Measurements from ENCODE around the gene TH. TPM values are rescaled to one million over a fixed set of nuclear protein-coding genes. Genes with fewer than 3 reads are reported as not detected.

Gene TH
- total and polyA plus RNA-seq, 2 of the 4 experiments (the other 2 are of a cell fraction): 0.10 TPM; not detected in 1

DNA sequence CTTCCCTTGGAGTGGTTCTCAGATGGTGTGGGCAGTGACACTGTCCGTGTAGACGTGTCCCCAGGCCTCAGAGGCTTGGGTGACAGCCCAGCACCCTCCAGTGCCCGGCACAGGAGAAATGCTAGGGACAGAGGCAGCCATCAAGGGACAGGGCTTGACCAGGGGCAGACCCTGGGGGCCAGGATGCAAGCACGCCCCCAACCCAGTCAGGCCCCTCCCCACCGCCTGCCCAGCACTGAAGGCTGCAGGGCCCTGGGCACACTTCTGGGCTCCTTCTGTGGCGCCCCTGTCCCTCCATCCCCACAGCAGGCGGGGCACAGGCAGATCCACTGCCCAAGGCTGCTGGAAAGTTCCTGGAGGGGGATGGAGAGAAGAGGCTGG, 43.5 kb downstream of the TH start:
- Histone ChIP-seq H3K14ac (replicated peaks; ENCODE audit: low read depth, low read length) (no peak overlapping the region), H2BK5ac (ENCODE audit: low read depth, low read length, poor library complexity, severe bottlenecking) (no peak overlapping the region), H2BK120ac (ENCODE audit: low read depth, low read length) (no peak overlapping the region), H3K4me3 (ENCODE audit: insufficient read depth, low read depth, low read length) (no peak overlapping the region), H4K8ac (ENCODE audit: low read depth in 2 of 2, low read length in 2 of 2) (no peak overlapping the region), H4K5ac (ENCODE audit: low read depth, low read length) (no peak overlapping the region), H3K23ac (ENCODE audit: low read depth, low read length) (no peak overlapping the region), H3K9me3 (ENCODE audit: control insufficient read depth, insufficient read depth, low read length) (no peaks in the 10 kb centered on the region), H4K91ac (ENCODE audit: insufficient read depth, low read depth, low read length) (no peak overlapping the region), H3K27ac (ENCODE audit: insufficient read depth, low read length) (no peak overlapping the region), H3K56ac (ENCODE audit: extremely low read depth, insufficient read depth, low read length) (no peak overlapping the region), H2BK15ac (ENCODE audit: low read depth, low read length) (no peak overlapping the region), H3K9ac (ENCODE audit: low read depth, low read length) (no peak overlapping the region), H2AK5ac (ENCODE audit: low read depth, low read length) (no peak overlapping the region), H3K4me2 (ENCODE audit: low read depth, low read length) (no peak overlapping the region), H3K18ac (ENCODE audit: low read depth, low read length) (no peak overlapping the region), H4K20me1 (ENCODE audit: insufficient read depth, low read length) (peaks cover 9% of the 10 kb centered on the region; the same call in 1 of the 2 replicates), H3K27me3 (ENCODE audit: control insufficient read depth, insufficient read depth, low read length) (no peaks in the 10 kb centered on the region; the same call in 1 of the 2 replicates), H3K36me3 (ENCODE audit: control insufficient read depth, insufficient read depth, low read length) (peaks cover 2% of the 10 kb centered on the region; the same call in 1 of the 2 replicates), H2AFZ (replicated peaks; ENCODE audit: low read length, poor library complexity) (no peak overlapping the region), H2AK9ac (replicated peaks; ENCODE audit: low read depth, low read length, poor library complexity) (no peak overlapping the region), H3K9me1 (ENCODE audit: insufficient read depth, low read length) (peaks cover 7% of the 10 kb centered on the region), H3K79me1 (ENCODE audit: low read depth in 1 of 2, low read length in 2 of 2) (peaks cover 0 to 6% of the 10 kb centered on the region in 2 experiments; a peak in 2 of 4 replicates), H2BK20ac (ENCODE audit: low read depth, low read length) (no peak overlapping the region), H3K4ac (ENCODE audit: low read depth, low read length) (no peak overlapping the region), H3K4me1 (ENCODE audit: control insufficient read depth, insufficient read depth, low read length) (no peaks in the 10 kb centered on the region)
- no CpG with 5 or more reads among the region's 7 CpGs for WGBS, 2 experiments (ENCODE audit: extremely low coverage in 2 of 2, insufficient read length in 1 of 2)
- dilution Hi-C loops (cut with HindIII; ENCODE audit: low sequenced_read_pairs, unreplicated experiment): no loop called here
- CTCF ChIA-PET: no interaction called here
- DNase-seq (no peak), ATAC-seq (ENCODE audit: low read depth) (no peak)
- intact Hi-C loops (cut with micrococcal nuclease): no loop called here
- in situ Hi-C loops (cut with MboI; ENCODE audit: low sequenced_read_pairs): no loop called here
- TF ChIP-seq CEBPB (IDR thresholded peaks at IDR 0.05; ENCODE audit: low read depth, low read length): no peak
- TF ChIP-seq, protein P1, sequence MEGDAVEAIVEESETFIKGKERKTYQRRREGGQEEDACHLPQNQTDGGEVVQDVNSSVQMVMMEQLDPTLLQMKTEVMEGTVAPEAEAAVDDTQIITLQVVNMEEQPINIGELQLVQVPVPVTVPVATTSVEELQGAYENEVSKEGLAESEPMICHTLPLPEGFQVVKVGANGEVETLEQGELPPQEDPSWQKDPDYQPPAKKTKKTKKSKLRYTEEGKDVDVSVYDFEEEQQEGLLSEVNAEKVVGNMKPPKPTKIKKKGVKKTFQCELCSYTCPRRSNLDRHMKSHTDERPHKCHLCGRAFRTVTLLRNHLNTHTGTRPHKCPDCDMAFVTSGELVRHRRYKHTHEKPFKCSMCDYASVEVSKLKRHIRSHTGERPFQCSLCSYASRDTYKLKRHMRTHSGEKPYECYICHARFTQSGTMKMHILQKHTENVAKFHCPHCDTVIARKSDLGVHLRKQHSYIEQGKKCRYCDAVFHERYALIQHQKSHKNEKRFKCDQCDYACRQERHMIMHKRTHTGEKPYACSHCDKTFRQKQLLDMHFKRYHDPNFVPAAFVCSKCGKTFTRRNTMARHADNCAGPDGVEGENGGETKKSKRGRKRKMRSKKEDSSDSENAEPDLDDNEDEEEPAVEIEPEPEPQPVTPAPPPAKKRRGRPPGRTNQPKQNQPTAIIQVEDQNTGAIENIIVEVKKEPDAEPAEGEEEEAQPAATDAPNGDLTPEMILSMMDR (conservative IDR thresholded peaks at IDR 0.05; ENCODE audit: low read depth, low read length): no peak
- no peak for TF ChIP-seq POLR2A (IDR thresholded peaks at IDR 0.05; ENCODE audit: low read depth, low read length)
- TF ChIP-seq MAZ (IDR thresholded peaks at IDR 0.05; ENCODE audit: borderline replicate concordance, low read depth, low read length): no peak
- no peak for TF ChIP-seq CHD1 (IDR thresholded peaks at IDR 0.05; ENCODE audit: low read depth, low read length)
- no peak for TF ChIP-seq RCOR1 (IDR thresholded peaks at IDR 0.05; ENCODE audit: insufficient replicate concordance, low read length)
- TF ChIP-seq FOS (IDR thresholded peaks at IDR 0.05; ENCODE audit: low read depth, low read length): no peak
- POLR2A ChIA-PET (ENCODE audit: unreplicated experiment): interaction anchor here (0.6 kb wide), 1 partner anchor 1310 kb away, joined by 3 read pairs; no protein-coding TSS in a partner anchor
- BruUV-seq (replicated peaks): no TSS peak
